ENCODE results near the gene FASN.

DNA sequence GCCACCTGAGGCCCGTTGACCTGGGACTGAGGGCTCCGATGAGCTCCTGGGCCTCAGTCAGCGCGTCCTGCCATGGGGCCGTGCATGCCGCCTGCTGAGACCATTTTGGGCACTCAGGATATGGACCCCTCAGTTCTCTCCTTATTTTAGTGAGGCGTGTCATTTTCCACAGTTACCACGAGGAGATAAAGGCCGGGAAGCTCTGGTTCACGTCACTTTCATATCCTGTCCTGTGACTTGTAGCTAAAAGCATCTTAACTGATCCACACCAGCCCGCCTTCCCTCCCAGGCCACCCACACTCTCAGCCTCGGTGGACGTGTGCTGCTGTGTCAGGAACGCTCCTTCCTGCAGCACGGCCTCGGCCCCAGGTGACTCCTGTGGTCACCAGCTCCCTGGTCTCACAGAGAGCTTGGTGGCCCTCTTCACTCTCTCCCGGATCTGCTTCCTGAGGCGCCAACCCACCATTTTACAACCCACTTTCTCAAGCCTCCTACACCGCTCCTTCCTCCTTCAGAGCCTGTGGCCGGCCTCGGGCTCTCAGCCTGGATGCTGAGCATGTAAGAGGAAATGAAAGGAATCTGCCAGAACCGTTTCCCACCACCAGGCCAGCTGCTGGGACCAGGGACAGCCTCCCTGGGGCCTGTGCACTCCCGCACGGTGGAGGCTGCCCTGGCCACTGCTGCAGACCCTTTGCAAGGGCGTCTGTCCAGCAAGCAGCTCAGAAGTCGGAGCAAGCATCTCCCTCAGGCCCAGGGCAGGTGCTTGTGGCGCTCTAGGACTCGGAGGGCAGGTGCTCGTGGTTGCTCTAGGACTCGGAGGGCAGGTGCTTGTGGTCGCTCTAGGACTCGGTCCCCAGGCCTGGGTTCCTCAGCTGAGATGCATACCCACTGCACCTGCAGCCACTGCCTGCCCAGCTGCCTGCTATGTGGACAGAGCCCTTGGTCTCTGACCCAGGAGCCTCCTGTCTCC, 23.9 kb upstream of the FASN start:
- TF ChIP-seq, protein P1, sequence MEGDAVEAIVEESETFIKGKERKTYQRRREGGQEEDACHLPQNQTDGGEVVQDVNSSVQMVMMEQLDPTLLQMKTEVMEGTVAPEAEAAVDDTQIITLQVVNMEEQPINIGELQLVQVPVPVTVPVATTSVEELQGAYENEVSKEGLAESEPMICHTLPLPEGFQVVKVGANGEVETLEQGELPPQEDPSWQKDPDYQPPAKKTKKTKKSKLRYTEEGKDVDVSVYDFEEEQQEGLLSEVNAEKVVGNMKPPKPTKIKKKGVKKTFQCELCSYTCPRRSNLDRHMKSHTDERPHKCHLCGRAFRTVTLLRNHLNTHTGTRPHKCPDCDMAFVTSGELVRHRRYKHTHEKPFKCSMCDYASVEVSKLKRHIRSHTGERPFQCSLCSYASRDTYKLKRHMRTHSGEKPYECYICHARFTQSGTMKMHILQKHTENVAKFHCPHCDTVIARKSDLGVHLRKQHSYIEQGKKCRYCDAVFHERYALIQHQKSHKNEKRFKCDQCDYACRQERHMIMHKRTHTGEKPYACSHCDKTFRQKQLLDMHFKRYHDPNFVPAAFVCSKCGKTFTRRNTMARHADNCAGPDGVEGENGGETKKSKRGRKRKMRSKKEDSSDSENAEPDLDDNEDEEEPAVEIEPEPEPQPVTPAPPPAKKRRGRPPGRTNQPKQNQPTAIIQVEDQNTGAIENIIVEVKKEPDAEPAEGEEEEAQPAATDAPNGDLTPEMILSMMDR (conservative IDR thresholded peaks at IDR 0.05; ENCODE audit: low read length): no peak
- no peak for TF ChIP-seq EZH2phosphoT487 (IDR thresholded peaks at IDR 0.05; ENCODE audit: borderline replicate concordance)
